Measurements from ENCODE around the gene KLF3. TPM values are rescaled to one million over a fixed set of nuclear protein-coding genes. Genes with fewer than 3 reads are reported as not detected.

KLF3 gene
- total RNA-seq, 1 donor from 2014 or later, result 24.8 TPM

GRCh38 chr4:38663090-38663800, 754 bp upstream of the KLF3 start:
- TF ChIP-seq EZH2 (IDR thresholded peaks at IDR 0.05) (no peak), CTCF (IDR thresholded peaks at IDR 0.05) (no peak), EZH2phosphoT487 (IDR thresholded peaks at IDR 0.05) (no peak)
- Histone ChIP-seq H3K36me3 (no peaks in the 10 kb centered on the region), H3K27me3 (no peaks in the 10 kb centered on the region), H3K27ac (peak overlapping the region; percentile 94), H3K9ac (peak overlapping the region; percentile 81), H3K79me2 (ENCODE audit: low read depth) (peaks cover 63% of the 10 kb centered on the region), H4K20me1 (ENCODE audit: low read depth) (peaks cover 11% of the 10 kb centered on the region), H3F3A (ENCODE audit: low read depth) (peaks cover 47% of the 10 kb centered on the region), H3K4me2 (peak overlapping the region; percentile 96), H3K4me3 (peak overlapping the region; percentile 91), H3K4me1 (peaks cover 36% of the 10 kb centered on the region), H3K9me3 (ENCODE audit: low read depth) (no peaks in the 10 kb centered on the region), H2AFZ (replicated peaks) (peak overlapping the region; percentile 52)
- H3K9me3 Mint-ChIP-seq, result peaks cover 19% of the 10 kb centered on the region
- H3K36me3 Mint-ChIP-seq, result peaks cover 11% of the 10 kb centered on the region
- peaks cover 3% of the 10 kb centered on the region for H3K27me3 Mint-ChIP-seq (ENCODE audit: insufficient read depth, low read depth)
- H3K27ac Mint-ChIP-seq, result peak overlapping the region; percentile 86
- peak; percentile 87 for DNase-seq (ENCODE audit: low spot score)
- peaks cover 35% of the 10 kb centered on the region for H3K4me1 Mint-ChIP-seq
- H3K4me3 Mint-ChIP-seq, result peak overlapping the region; percentile 88

- H3K9ac ChIP-seq, result peak overlapping the region; percentile 76
- no peaks in the 10 kb centered on the region for H3K9me3 ChIP-seq (ENCODE audit: low read depth)
- peaks cover 7% of the 10 kb centered on the region for H3K36me3 Mint-ChIP-seq
- no peak overlapping the region for H2AFZ ChIP-seq (replicated peaks)
- H3K4me1 Mint-ChIP-seq, result peaks cover 50% of the 10 kb centered on the region
- H3K4me1 ChIP-seq, result peaks cover 49% of the 10 kb centered on the region
- peaks cover 3% of the 10 kb centered on the region for H3K27me3 Mint-ChIP-seq (ENCODE audit: insufficient read depth, low read depth)
- H3K4me3 Mint-ChIP-seq, result peak overlapping the region; percentile 99
- peak; percentile 88 for DNase-seq (ENCODE audit: low spot score)
- H3K4me2 ChIP-seq, result peak overlapping the region; percentile 94
- H4K20me1 ChIP-seq (ENCODE audit: low read depth), result peaks cover 23% of the 10 kb centered on the region
- H3K9me3 Mint-ChIP-seq, result peaks cover 14% of the 10 kb centered on the region
- peak overlapping the region; percentile 91 for H3K4me3 ChIP-seq
- H3K79me2 ChIP-seq (ENCODE audit: low read depth), result peaks cover 79% of the 10 kb centered on the region
- peak overlapping the region; percentile 97 for H3K27ac Mint-ChIP-seq
- peaks cover 47% of the 10 kb centered on the region for H3F3A ChIP-seq (ENCODE audit: low read depth)
- H3K27me3 ChIP-seq, result no peaks in the 10 kb centered on the region
- TF ChIP-seq CTCF (IDR thresholded peaks at IDR 0.05) (no peak), EZH2 (IDR thresholded peaks at IDR 0.05) (no peak), EZH2phosphoT487 (IDR thresholded peaks at IDR 0.05) (no peak)
- peak overlapping the region; percentile 97 for H3K27ac ChIP-seq
- no peaks in the 10 kb centered on the region for H3K36me3 ChIP-seq
Measured at GRCh38 chr4:38664706-38665401, 855 bp downstream of the KLF3 start.

- Mint-ChIP-seq H3K4me1 (peaks cover 59% of the 10 kb centered on the region), H3K36me3 (peaks cover 5% of the 10 kb centered on the region), H3K4me3 (peak overlapping the region; percentile 99), H3K27me3 (ENCODE audit: insufficient read depth, low read depth) (peaks cover 3% of the 10 kb centered on the region), H3K9me3 (peaks cover 8% of the 10 kb centered on the region), H3K27ac (peak overlapping the region; percentile 97)
- H3K4me3 ChIP-seq, result peak overlapping the region; percentile 91
- H4K20me1 ChIP-seq (ENCODE audit: low read depth), result peaks cover 32% of the 10 kb centered on the region
- peaks cover 88% of the 10 kb centered on the region for H3K79me2 ChIP-seq (ENCODE audit: low read depth)
- H3K4me1 ChIP-seq, result peaks cover 58% of the 10 kb centered on the region
- DNase-seq (ENCODE audit: low spot score), result no peak
- H3K27me3 ChIP-seq, result no peaks in the 10 kb centered on the region
- peak overlapping the region; percentile 94 for H3K4me2 ChIP-seq
- peaks cover 47% of the 10 kb centered on the region for H3F3A ChIP-seq (ENCODE audit: low read depth)
- peak overlapping the region; percentile 31 for H3K9ac ChIP-seq
- TF ChIP-seq EZH2 (IDR thresholded peaks at IDR 0.05), result no peak
- no peak for TF ChIP-seq EZH2phosphoT487 (IDR thresholded peaks at IDR 0.05)
- TF ChIP-seq CTCF (IDR thresholded peaks at IDR 0.05), result no peak
- H3K36me3 ChIP-seq, result no peaks in the 10 kb centered on the region
- H2AFZ ChIP-seq (replicated peaks), result no peak overlapping the region
- peak overlapping the region; percentile 97 for H3K27ac ChIP-seq
- no peaks in the 10 kb centered on the region for H3K9me3 ChIP-seq (ENCODE audit: low read depth)
Measured at GRCh38 chr4:38665551-38666411, 1.8 kb downstream of the KLF3 start.

Measured in neural progenitor cell (in vitro differentiated cells).